SK-N-SH (cell line): ENCODE measurements around the gene GRIK5. TPM values are rescaled to one million over a fixed set of nuclear protein-coding genes. Genes with fewer than 3 reads are reported as not detected.
A peak's percentile ranks its signal among the peaks of the same experiment; 100 is the strongest.

ENCODE experiments used
- CTCF ChIA-PET: fragments of 300-600, 350-600 bp; formaldehyde crosslinking; extraction: SDS; loops from one replicate; lab custom pipeline; 2021; lab: Yijun Ruan, JAX
- POLR2A ChIA-PET: fragments of 350-600 bp; sonication (Branson Sonifier 250); formaldehyde crosslinking; extraction: SDS; loops from one replicate; lab custom pipeline; 2020; ENCODE audit warnings: antibody characterized with exemption, inconsistent platforms; lab: Yijun Ruan, JAX
- DNase-seq: peaks from one replicate; pipeline ENCODE4 v3.0.0; 2012
- H2AFZ ChIP-seq: fragments of 200-600 bp; sonication (generic); 2 replicates; pipeline ENCODE4 v1.8.1; 2016; ENCODE audit warnings: antibody characterized with exemption, mild to moderate bottlenecking, low read depth
- H3F3A ChIP-seq: fragments of 200-600 bp; sonication (generic); replicated peaks from 2 replicates; pipeline ENCODE3; 2016; ENCODE audit warnings: antibody characterized with exemption, mild to moderate bottlenecking; ENCODE audit not compliant: insufficient read depth
- H3K27ac ChIP-seq, 2 experiments: fragments of 200-500 bp in 1 of 2; fragments of 200-600 bp in 1 of 2; sonication (Bioruptor generic) in 1 of 2; sonication (generic), shearing (Covaris generic) in 1 of 2; 2 replicates each; pipeline versions ENCODE4 v1.5.1 to v1.6.1; 2014 to 2016; ENCODE audit warnings: low read depth in 2 of 2, inconsistent platforms in 1 of 2, low read length in 1 of 2, mild to moderate bottlenecking in 1 of 2, mixed read lengths in 1 of 2
- H3K27me3 ChIP-seq: fragments of 200-600 bp; sonication (generic), shearing (Covaris generic); 2 replicates; pipeline ENCODE4 v1.6.1; 2016; ENCODE audit warnings: mixed run types; ENCODE audit not compliant: insufficient read depth
- H3K36me3 ChIP-seq, 2 experiments: fragments of 200-500 bp in 1 of 2; fragments of 200-600 bp in 1 of 2; sonication (Bioruptor generic) in 1 of 2; sonication (generic) in 1 of 2; replicated peaks in 1 of 2; 2 replicates each; pipeline versions ENCODE3 to v1.5.1; 2014 to 2016; ENCODE audit warnings: low read length in 1 of 2, mild to moderate bottlenecking in 1 of 2; ENCODE audit not compliant: insufficient read depth in 2 of 2, control insufficient read depth in 1 of 2
- H3K4me1 ChIP-seq, 2 experiments: fragments of 200-500 bp in 1 of 2; fragments of 200-600 bp in 1 of 2; sonication (Bioruptor generic) in 1 of 2; sonication (generic), shearing (Covaris generic) in 1 of 2; 2 replicates each; pipeline versions ENCODE4 v1.5.1 to v1.6.1; 2014 to 2016; ENCODE audit warnings: low read depth in 1 of 2, low read length in 1 of 2, mixed run types in 1 of 2; ENCODE audit not compliant: insufficient read depth in 2 of 2, control insufficient read depth in 1 of 2
- H3K4me2 ChIP-seq: fragments of 200-600 bp; sonication (generic), shearing (Covaris generic); 2 replicates; pipeline ENCODE4 v1.6.1; 2017; ENCODE audit warnings: mixed run types
- H3K4me3 ChIP-seq, 2 experiments: fragments of 200-500 bp in 1 of 2; fragments of 200-600 bp in 1 of 2; sonication (Bioruptor generic) in 1 of 2; sonication (generic), shearing (Covaris generic) in 1 of 2; 2 replicates each; pipeline versions ENCODE4 v1.5.1 to v1.8.1; 2014 to 2016; ENCODE audit warnings: low read depth in 2 of 2, inconsistent platforms in 1 of 2, low read length in 1 of 2, mild to moderate bottlenecking in 1 of 2, mixed read lengths in 1 of 2, moderate library complexity in 1 of 2
- H3K79me2 ChIP-seq: fragments of 200-600 bp; sonication (generic); 2 replicates; pipeline ENCODE4 v1.8.1; 2017; ENCODE audit warnings: mild to moderate bottlenecking; ENCODE audit not compliant: insufficient read depth
- H3K9ac ChIP-seq: fragments of 200-600 bp; sonication (generic); 2 replicates; pipeline ENCODE4 v1.6.1; 2017; ENCODE audit warnings: mixed run types
- H3K9me2 ChIP-seq: fragments of 200-600 bp; sonication (generic); 2 replicates; pipeline ENCODE4 v1.6.1; 2017; ENCODE audit warnings: mixed run types
- H3K9me3 ChIP-seq: fragments of 200-600 bp; sonication (generic); 2 replicates; pipeline ENCODE4 v1.6.1; 2017; ENCODE audit warnings: mixed run types, mild to moderate bottlenecking, moderate library complexity
- H4K20me1 ChIP-seq: fragments of 200-600 bp; sonication (generic); 2 replicates; pipeline ENCODE4 v1.6.1; 2017; ENCODE audit warnings: mild to moderate bottlenecking, mixed run types; ENCODE audit not compliant: insufficient read depth
- CHD2 ChIP-seq: fragments of 150-350 bp; IDR thresholded peaks from 2 replicates; pipeline ENCODE4 v1.6.1; 2018; ENCODE audit warnings: low read length; ENCODE audit not compliant: partially characterized antibody
- GATA2 ChIP-seq: sonication (generic); formaldehyde crosslinking; IDR thresholded peaks from 2 replicates; pipeline ENCODE4 v1.5.0; 2020; ENCODE audit warnings: mild to moderate bottlenecking, missing genetic modification reagents
- IRF3 ChIP-seq: fragments of 150-350 bp; IDR thresholded peaks from 2 replicates; pipeline ENCODE4 v1.6.1; 2016; ENCODE audit warnings: mild to moderate bottlenecking, low read depth, low read length
- MAX ChIP-seq: IDR thresholded peaks from 2 replicates; pipeline ENCODE4 v1.4.0; 2012; ENCODE audit warnings: low read depth
- MEF2A ChIP-seq: IDR thresholded peaks from 2 replicates; pipeline ENCODE4 v1.4.0; 2012; ENCODE audit warnings: low read depth, borderline replicate concordance
- PBX3 ChIP-seq: IDR thresholded peaks from 2 replicates; pipeline ENCODE4; 2012
- RAD21 ChIP-seq: IDR thresholded peaks from 2 replicates; pipeline ENCODE4 v1.6.1; 2012; ENCODE audit warnings: mild to moderate bottlenecking, low read length
- RXRA ChIP-seq: IDR thresholded peaks from 2 replicates; pipeline ENCODE4 v1.4.0; 2012; ENCODE audit warnings: low read depth, mild to moderate bottlenecking, borderline replicate concordance
- SIN3A ChIP-seq: IDR thresholded peaks from 2 replicates; pipeline ENCODE4 v1.6.1; 2012; ENCODE audit warnings: low read depth, mild to moderate bottlenecking, low read length, moderate library complexity, borderline replicate concordance
- TCF12 ChIP-seq: IDR thresholded peaks from 2 replicates; pipeline ENCODE4 v1.4.0; 2012
- YY1 ChIP-seq: IDR thresholded peaks from 2 replicates; pipeline ENCODE4 v1.4.0; 2012; ENCODE audit warnings: low read depth, mild to moderate bottlenecking
- WGBS: methylation state at CpG from one replicate; pipeline ENCODE4 v1.1.6; 2017; ENCODE audit warnings: low lambda C conversion rate; 5-methylcytosine and 5-hydroxymethylcytosine counted together
- polyA plus RNA-seq, 3 experiments: library from polyadenylated mRNA; depleted of rRNA; stranded (reverse); fragments of >200 nt; gene quantifications; 2 replicates each; pipeline ENCODE4 v1.2.3, GENCODE V29; 2012

Gene GRIK5
- polyA plus RNA-seq, 1 of the 3 experiments (the other 2 are of a cell fraction): 2.4 TPM

GRCh38 chr19:42111384-42111783 is 41.4 kb upstream of the GRIK5 start:
- POLR2A ChIA-PET: no interaction called here
- Histone ChIP-seq H3K79me2 (no peaks in the 10 kb centered on the region), H3F3A (peaks cover 47% of the 10 kb centered on the region), H4K20me1 (no peaks in the 10 kb centered on the region), H2AFZ (peak overlapping the region; percentile 38; the same call in 1 of the 2 replicates), H3K4me1 (peaks cover 2 to 42% of the 10 kb centered on the region in 2 experiments; a peak in 3 of 4 replicates), H3K36me3 (no peaks in the 10 kb centered on the region), H3K4me3 (no peak overlapping the region), H3K27me3 (no peaks in the 10 kb centered on the region), H3K27ac (peak overlapping the region in 1 of 2 experiments; percentile 98; a peak in 2 of 4 replicates), H3K9ac (0 out of 2 replicates have a peak overlapping the region, but pooled peaks have one; percentile 72), H3K9me2 (no peaks in the 10 kb centered on the region), H3K4me2 (peak overlapping the region; percentile 43; the same call in 1 of the 2 replicates), H3K9me3 (no peaks in the 10 kb centered on the region)
- DNase-seq: no peak
- TF ChIP-seq IRF3: no peak
- TF ChIP-seq RXRA: no peak
- no peak for TF ChIP-seq GATA2 (CRISPR knock-in tag)
- peak; percentile 26 for TF ChIP-seq MAX
- no peak for TF ChIP-seq SIN3A
- no peak for TF ChIP-seq MEF2A
- TF ChIP-seq RAD21: no peak
- TF ChIP-seq TCF12: peak; percentile 72; the same call in 1 of the 2 replicates
- no peak for TF ChIP-seq YY1
- no peak for TF ChIP-seq CHD2
- TF ChIP-seq PBX3: peak; percentile 74
- CTCF ChIA-PET: interaction anchor here (0.9 to 7.3 kb wide), 6 partner anchors 9 to 109 kb away, joined by 3 to 116 read pairs (median 10); partner anchors contain the start of genes POU2F2 and ZNF526
- 59% methylated on average over 1 of the region's 1 CpG for WGBS

GRCh38 chr19:42110658-42111057 is 40.7 kb upstream of the GRIK5 start:
- Histone ChIP-seq H3K9me2 (no peaks in the 10 kb centered on the region), H3F3A (peaks cover 47% of the 10 kb centered on the region), H3K27ac (peak overlapping the region in 1 of 2 experiments; percentile 98; a peak in 2 of 4 replicates), H2AFZ (no peak overlapping the region), H3K36me3 (no peaks in the 10 kb centered on the region), H3K79me2 (no peaks in the 10 kb centered on the region), H3K9me3 (no peaks in the 10 kb centered on the region), H4K20me1 (no peaks in the 10 kb centered on the region), H3K4me1 (peaks cover 2 to 42% of the 10 kb centered on the region in 2 experiments; a peak in 3 of 4 replicates), H3K4me3 (no peak overlapping the region), H3K27me3 (no peaks in the 10 kb centered on the region), H3K4me2 (0 out of 2 replicates have a peak overlapping the region, but pooled peaks have one; percentile 43), H3K9ac (0 out of 2 replicates have a peak overlapping the region, but pooled peaks have one; percentile 4)
- ChIA-PET POLR2A (no interaction called here), CTCF (interaction anchor here (0.9 to 7.3 kb wide), 6 partner anchors 8 to 109 kb away, joined by 3 to 116 read pairs (median 4); partner anchors contain the start of genes POU2F2 and ZNF526)
- DNase-seq: no peak
- 63% methylated on average over 1 of the region's 1 CpG for WGBS
- no peak for TF ChIP-seq TCF12
